Fibroblast of lung (primary cell): ENCODE results near the gene STEAP2. TPM values are rescaled to one million over a fixed set of nuclear protein-coding genes. Genes with fewer than 3 reads are reported as not detected.

ENCODE experiments used
- DNase-seq, 2 donors: peaks; one replicate each; pipeline versions ENCODE4 v3.0.0 to v3.0.0-alpha.2; 2010; ENCODE audit warnings: low read depth in 2 of 2
- H2AFZ ChIP-seq: 2 replicates; pipeline ENCODE4 v1.5.1; 2012; ENCODE audit warnings: low read length, control low read depth, inconsistent platforms
- H3K27ac ChIP-seq: 2 replicates; pipeline ENCODE4 v1.5.1; 2011; ENCODE audit warnings: low read length, control low read depth; ENCODE audit not compliant: insufficient read depth
- H3K27me3 ChIP-seq: 2 replicates; pipeline ENCODE4 v1.5.1; 2011; ENCODE audit warnings: mild to moderate bottlenecking, low read length; ENCODE audit not compliant: control insufficient read depth, insufficient read depth
- H3K36me3 ChIP-seq: 2 replicates; pipeline ENCODE4 v1.5.1; 2011; ENCODE audit warnings: low read length; ENCODE audit not compliant: control insufficient read depth, insufficient read depth
- H3K4me1 ChIP-seq: 2 replicates; pipeline ENCODE4 v1.5.1; 2011; ENCODE audit warnings: low read length; ENCODE audit not compliant: control insufficient read depth, insufficient read depth; ENCODE audit errors: extremely low read depth
- H3K4me2 ChIP-seq: 2 replicates; pipeline ENCODE4 v1.5.1; 2011; ENCODE audit warnings: low read length, control low read depth; ENCODE audit not compliant: insufficient read depth; ENCODE audit errors: extremely low read depth
- H3K4me3 ChIP-seq, 4 experiments: fragments of 200-600 bp in 1 of 4; sonication (generic) in 1 of 4; replicated peaks in 1 of 4; 2 replicates each; pipeline ENCODE4 v1.5.1; 2011 to 2016; ENCODE audit warnings: low read length in 4 of 4, low read depth in 3 of 4, mild to moderate bottlenecking in 3 of 4, control low read depth in 2 of 4, inconsistent platforms in 1 of 4, mixed read lengths in 1 of 4; ENCODE audit not compliant: insufficient read depth in 1 of 4; ENCODE audit errors: control extremely low read depth in 1 of 4
- H3K79me2 ChIP-seq: 2 replicates; pipeline ENCODE4 v1.5.1; 2012; ENCODE audit warnings: mild to moderate bottlenecking, low read length, inconsistent platforms; ENCODE audit not compliant: control insufficient read depth, insufficient read depth
- H3K9ac ChIP-seq: 2 replicates; pipeline ENCODE4 v1.5.1; 2011; ENCODE audit warnings: mild to moderate bottlenecking, low read length, control low read depth; ENCODE audit not compliant: insufficient read depth
- H3K9me3 ChIP-seq: 2 replicates; pipeline ENCODE4 v1.5.1; 2012; ENCODE audit warnings: low read depth, low read length; ENCODE audit not compliant: control insufficient read depth, insufficient read depth
- H4K20me1 ChIP-seq: 2 replicates; pipeline ENCODE4 v1.5.1; 2011; ENCODE audit warnings: low read length; ENCODE audit not compliant: control insufficient read depth, insufficient read depth; ENCODE audit errors: extremely low read depth
- EZH2 ChIP-seq: IDR thresholded peaks from 2 replicates; pipeline ENCODE4 v1.5.1; 2012; ENCODE audit warnings: low read length, control low read depth, mild to moderate bottlenecking; ENCODE audit errors: missing control alignments
- polyA plus RNA-seq, 2 donors: library from polyadenylated mRNA; depleted of rRNA in 1 of 2; stranded (reverse) in 1 of 2; unstranded in 1 of 2; fragments of >200 nt; gene quantifications; 2 replicates each; pipeline ENCODE4 v1.2.1, GENCODE V29; 2011 to 2012; ENCODE audit warnings: missing spikeins in 1 of 2
- total RNA-seq: library from RNA; depleted of rRNA; stranded (reverse); fragments of >200 nt; gene quantifications from 2 replicates; pipeline ENCODE4 v1.2.1, GENCODE V29; 2014
- TF ChIP-seq, protein P1 (sequence below), 2 donors: IDR thresholded peaks in 1 of 2; conservative IDR thresholded peaks in 1 of 2; 1 replicate in 1 of 2; 2 replicates in 1 of 2; pipeline ENCODE4 v1.5.1; 2011 to 2012; ENCODE audit warnings: low read length in 2 of 2, control low read depth in 1 of 2, inconsistent platforms in 1 of 2, low read depth in 1 of 2, mild to moderate bottlenecking in 1 of 2

STEAP2 gene
- total and polyA plus RNA-seq, 2 donors (not counting 1 experiment from before 2014, with no cell fraction given): 16.5 to 26.3 TPM

DNA sequence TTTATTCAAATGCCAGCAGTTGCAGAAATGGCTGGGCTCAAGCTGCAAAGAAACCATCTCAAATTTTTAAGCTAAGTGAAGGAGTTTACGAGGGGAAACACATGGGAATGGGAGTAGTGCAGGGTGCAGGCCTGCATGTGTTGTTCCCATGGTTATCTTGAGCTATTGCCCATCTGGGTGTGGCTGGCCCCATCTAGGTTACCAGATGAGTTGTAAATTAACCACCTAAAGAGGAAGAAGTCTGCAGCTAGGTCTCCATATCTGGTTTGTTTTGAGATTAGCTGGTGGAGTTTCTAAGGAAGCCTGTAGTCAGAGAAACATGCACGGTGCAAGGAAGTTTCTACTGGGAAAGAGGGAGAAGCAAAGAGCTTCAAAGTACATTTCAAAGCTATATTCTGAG lies 23.3 kb upstream of the STEAP2 start:
- H3K36me3 ChIP-seq: no peaks in the 10 kb centered on the region
- no peaks in the 10 kb centered on the region for H3K79me2 ChIP-seq
- no peaks in the 10 kb centered on the region for H3K9me3 ChIP-seq
- H2AFZ ChIP-seq: no peak overlapping the region
- H3K4me2 ChIP-seq: no peak overlapping the region
- no peaks in the 10 kb centered on the region for H4K20me1 ChIP-seq
- no peaks in the 10 kb centered on the region for H3K27me3 ChIP-seq
- no peak for DNase-seq
- no peaks in the 10 kb centered on the region for H3K4me1 ChIP-seq
- no peak overlapping the region for H3K9ac ChIP-seq
- TF ChIP-seq EZH2: no peak
- TF ChIP-seq, protein P1, sequence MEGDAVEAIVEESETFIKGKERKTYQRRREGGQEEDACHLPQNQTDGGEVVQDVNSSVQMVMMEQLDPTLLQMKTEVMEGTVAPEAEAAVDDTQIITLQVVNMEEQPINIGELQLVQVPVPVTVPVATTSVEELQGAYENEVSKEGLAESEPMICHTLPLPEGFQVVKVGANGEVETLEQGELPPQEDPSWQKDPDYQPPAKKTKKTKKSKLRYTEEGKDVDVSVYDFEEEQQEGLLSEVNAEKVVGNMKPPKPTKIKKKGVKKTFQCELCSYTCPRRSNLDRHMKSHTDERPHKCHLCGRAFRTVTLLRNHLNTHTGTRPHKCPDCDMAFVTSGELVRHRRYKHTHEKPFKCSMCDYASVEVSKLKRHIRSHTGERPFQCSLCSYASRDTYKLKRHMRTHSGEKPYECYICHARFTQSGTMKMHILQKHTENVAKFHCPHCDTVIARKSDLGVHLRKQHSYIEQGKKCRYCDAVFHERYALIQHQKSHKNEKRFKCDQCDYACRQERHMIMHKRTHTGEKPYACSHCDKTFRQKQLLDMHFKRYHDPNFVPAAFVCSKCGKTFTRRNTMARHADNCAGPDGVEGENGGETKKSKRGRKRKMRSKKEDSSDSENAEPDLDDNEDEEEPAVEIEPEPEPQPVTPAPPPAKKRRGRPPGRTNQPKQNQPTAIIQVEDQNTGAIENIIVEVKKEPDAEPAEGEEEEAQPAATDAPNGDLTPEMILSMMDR (conservative IDR thresholded peaks at IDR 0.05 in 1 of 2, IDR thresholded peaks at IDR 0.05 in 1 of 2; ENCODE audit: low read depth in 1 of 2, low read length in 2 of 2): no peak
- H3K27ac ChIP-seq: no peak overlapping the region
- H3K4me3 ChIP-seq: no peak overlapping the region

DNA sequence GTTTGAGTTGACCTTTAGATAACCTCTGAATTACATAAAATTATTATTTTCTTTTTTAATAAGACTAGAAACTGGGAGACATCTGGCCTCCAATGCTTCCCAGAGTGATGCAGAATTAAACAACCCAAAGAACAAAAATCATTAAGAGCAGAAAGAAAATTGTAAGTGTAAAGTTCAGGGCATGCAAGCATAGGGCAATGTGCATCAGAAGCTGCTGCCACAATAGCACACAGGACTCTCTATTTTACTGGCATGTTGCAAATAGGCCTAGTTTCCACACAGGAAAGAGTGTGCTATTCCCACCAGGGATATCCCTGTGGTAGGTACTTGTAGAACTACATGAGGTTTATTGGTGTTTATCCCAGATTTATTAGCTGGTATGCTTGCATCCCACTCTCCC lies 20.5 kb upstream of the STEAP2 start:
- no peaks in the 10 kb centered on the region for H3K4me1 ChIP-seq
- H3K79me2 ChIP-seq: no peaks in the 10 kb centered on the region
- DNase-seq: no peak
- no peaks in the 10 kb centered on the region for H3K36me3 ChIP-seq
- H3K27ac ChIP-seq: no peak overlapping the region
- no peaks in the 10 kb centered on the region for H3K9me3 ChIP-seq
- H2AFZ ChIP-seq: no peak overlapping the region
- no peaks in the 10 kb centered on the region for H3K27me3 ChIP-seq
- no peaks in the 10 kb centered on the region for H4K20me1 ChIP-seq
- TF ChIP-seq, protein P1 (conservative IDR thresholded peaks at IDR 0.05 in 1 of 2, IDR thresholded peaks at IDR 0.05 in 1 of 2; ENCODE audit: low read depth in 1 of 2, low read length in 2 of 2): no peak
- TF ChIP-seq EZH2: no peak
- H3K9ac ChIP-seq: no peak overlapping the region
- no peak overlapping the region for H3K4me2 ChIP-seq
- H3K4me3 ChIP-seq: no peak overlapping the region

DNA sequence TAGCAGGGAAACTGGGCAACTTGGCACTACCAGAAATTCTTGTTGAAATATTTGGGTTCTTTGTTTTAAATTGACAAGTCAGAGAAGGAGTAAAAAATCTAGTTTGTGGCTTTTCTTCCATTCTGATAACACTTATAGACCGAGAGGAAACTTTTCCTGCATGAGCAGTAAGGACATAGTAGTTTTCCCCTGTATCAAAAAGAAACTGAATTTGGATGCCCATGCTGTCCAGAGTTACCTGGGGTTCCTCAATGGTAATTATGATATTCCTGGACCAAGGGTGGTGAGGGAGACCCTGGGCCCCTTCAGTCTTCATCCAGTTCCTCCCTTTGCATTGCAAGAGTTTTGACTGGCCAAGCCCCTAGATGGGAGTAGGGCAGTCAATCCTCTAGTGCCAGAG lies 19.9 kb upstream of the STEAP2 start:
- Histone ChIP-seq H4K20me1 (no peaks in the 10 kb centered on the region), H3K27ac (no peak overlapping the region), H3K27me3 (no peaks in the 10 kb centered on the region), H3K36me3 (no peaks in the 10 kb centered on the region), H2AFZ (no peak overlapping the region), H3K4me3 (no peak overlapping the region), H3K4me2 (no peak overlapping the region), H3K9ac (no peak overlapping the region), H3K79me2 (no peaks in the 10 kb centered on the region), H3K4me1 (no peaks in the 10 kb centered on the region), H3K9me3 (no peaks in the 10 kb centered on the region)
- no peak for DNase-seq
- TF ChIP-seq, protein P1 (conservative IDR thresholded peaks at IDR 0.05 in 1 of 2, IDR thresholded peaks at IDR 0.05 in 1 of 2; ENCODE audit: low read depth in 1 of 2, low read length in 2 of 2): no peak
- TF ChIP-seq EZH2: no peak
